K562 (cell line): ENCODE measurements around the gene RHOBTB3. TPM values are rescaled to one million over a fixed set of nuclear protein-coding genes. Genes with fewer than 3 reads are reported as not detected.

Source experiments
- CREB1 ChIP-seq, 2 experiments: sonication (generic) in 1 of 2; formaldehyde crosslinking in 1 of 2; IDR thresholded peaks; 2 replicates each; pipeline versions ENCODE4 v1.6.1 to v1.8.0; 2012 to 2022; ENCODE audit warnings: inconsistent platforms in 1 of 2, mild to moderate bottlenecking in 1 of 2, missing genetic modification reagents in 1 of 2, moderate library complexity in 1 of 2
- DNMT1 ChIP-seq: fragments of 450-650 bp; IDR thresholded peaks from 2 replicates; pipeline ENCODE4 v1.6.1; 2016; ENCODE audit warnings: antibody characterized with exemption, mild to moderate bottlenecking
- HMG20B ChIP-seq: fragments of 250-450 bp; sonication (Bioruptor Pico); IDR thresholded peaks from 2 replicates; pipeline ENCODE4 v1.5.0; 2021; ENCODE audit warnings: mild to moderate bottlenecking
- KLF6 ChIP-seq: fragments of 250-450 bp; sonication (Bioruptor Pico); IDR thresholded peaks from 2 replicates; pipeline ENCODE4 v1.4.0; 2020; ENCODE audit warnings: mild to moderate bottlenecking, moderate library complexity, borderline replicate concordance
- MAFF ChIP-seq: IDR thresholded peaks from 2 replicates; pipeline ENCODE4 v1.6.1; 2012; ENCODE audit warnings: low read length, improper control_type of control experiment
- MITF ChIP-seq: IDR thresholded peaks from 2 replicates; pipeline ENCODE4 v1.6.1; 2014; ENCODE audit warnings: antibody characterized with exemption
- MYBL2 ChIP-seq, 2 experiments: fragments of 450-650 bp in 1 of 2; sonication (generic) in 1 of 2; formaldehyde crosslinking in 1 of 2; IDR thresholded peaks; 2 replicates each; pipeline versions ENCODE4 v1.6.1 to v1.8.1; 2017 to 2022; ENCODE audit warnings: borderline replicate concordance in 1 of 2, inconsistent platforms in 1 of 2, low read depth in 1 of 2, mild to moderate bottlenecking in 1 of 2, missing genetic modification reagents in 1 of 2, moderate library complexity in 1 of 2
- NR2F6 ChIP-seq: fragments of 450-650 bp; formaldehyde crosslinking; IDR thresholded peaks from 2 replicates; pipeline ENCODE4 v1.4.0; 2020; ENCODE audit warnings: mild to moderate bottlenecking
- RAD51 ChIP-seq: fragments of 450-650 bp; IDR thresholded peaks from 2 replicates; pipeline ENCODE4 v1.7.1; 2016; ENCODE audit warnings: low read depth, mild to moderate bottlenecking, borderline replicate concordance
- SMARCE1 ChIP-seq: fragments of 450-650 bp; IDR thresholded peaks from 2 replicates; pipeline ENCODE4 v1.7.1; 2016; ENCODE audit warnings: mild to moderate bottlenecking
- TCF7L2 ChIP-seq: fragments of 150-350 bp; IDR thresholded peaks from 2 replicates; pipeline ENCODE4 v1.6.1; 2016; ENCODE audit warnings: low read depth, mild to moderate bottlenecking, low read length, moderate library complexity
- ZNF449 ChIP-seq: fragments of 250-450 bp; sonication (Bioruptor Pico); IDR thresholded peaks from 2 replicates; pipeline ENCODE4 v1.8.0; 2022; ENCODE audit warnings: moderate library complexity, mild to moderate bottlenecking, inconsistent platforms
- ZNF707 ChIP-seq: fragments of 250-450 bp; sonication (Bioruptor Pico); conservative IDR thresholded peaks from 2 replicates; pipeline ENCODE4 v1.8.0; 2022; ENCODE audit warnings: inconsistent platforms, mild to moderate bottlenecking, moderate library complexity
- ZNF76 ChIP-seq: fragments of 250-450 bp; sonication (Bioruptor Pico); IDR thresholded peaks from 2 replicates; pipeline ENCODE4 v1.4.0; 2020; ENCODE audit warnings: mild to moderate bottlenecking, moderate library complexity, borderline replicate concordance
- polyA plus RNA-seq, 8 experiments: library from polyadenylated mRNA; depleted of rRNA in 4 of 8; stranded (reverse) in 5 of 8; unstranded in 3 of 8; fragments of >200 nt; fragmentation: Nextera tagmentation in 2 of 8; fragmentation: Illumina TruSeq in 1 of 8; extraction: Ambion mirVana in 2 of 8; extraction: Trizol in 1 of 8; gene quantifications; 2 replicates each; pipeline versions ENCODE4 v1.2.1 to v1.2.3, GENCODE V29; 2011 to 2014; ENCODE audit warnings: inconsistent platforms in 1 of 8, missing spikeins in 1 of 8
- total RNA-seq, 7 experiments: library from RNA; depleted of rRNA in 6 of 7; stranded (reverse); fragments of >200 nt in 6 of 7; fragmentation: Illumina TruSeq in 2 of 7; extraction: Trizol in 2 of 7; gene quantifications; 2 replicates each; pipeline versions ENCODE4 v1.2.1 to v1.2.3, GENCODE V29; 2011 to 2021; ENCODE audit warnings: low replicate concordance in 1 of 7
- TF ChIP-seq, protein P1 (sequence below): sonication (generic); formaldehyde crosslinking; IDR thresholded peaks from 2 replicates; pipeline ENCODE4 v1.8.1; 2023; ENCODE audit warnings: mild to moderate bottlenecking, missing genetic modification reagents
- TF ChIP-seq, protein P2 (sequence below): fragments of 450-650 bp; IDR thresholded peaks from 2 replicates; pipeline ENCODE4 v1.6.1; 2018; ENCODE audit not compliant: partially characterized antibody
- TF ChIP-seq, protein P3 (sequence below): fragments of 250-450 bp; sonication (Bioruptor Pico); IDR thresholded peaks from 2 replicates; pipeline ENCODE4 v1.8.0; 2021; ENCODE audit warnings: mild to moderate bottlenecking, moderate library complexity

The RHOBTB3 gene
- total and polyA plus RNA-seq, 9 of the 15 experiments (the other 6 are each of a cell fraction or from before 2014, with no cell fraction given) = 39.7 to 143 (median 115) TPM

- TF ChIP-seq KLF6 (peak; percentile 100), DNMT1 (0 out of 2 replicates have a peak, but pooled peaks have one; percentile 52), ZNF707 (peak; percentile 91), RAD51 (peak; percentile 13; the same call in 1 of the 2 replicates), NR2F6 (peak; percentile 96), MITF (no peak), SMARCE1 (peak; percentile 63; the same call in 1 of the 2 replicates), TCF7L2 (no peak), CREB1 (IDR thresholded peaks at IDR 0.05) (no peak), CREB1 (CRISPR knock-in tag; IDR thresholded peaks at IDR 0.05) (no peak), ZNF449 (CRISPR knock-in tag) (peak; percentile 99), MYBL2 (IDR thresholded peaks at IDR 0.05; ENCODE audit: low read depth) (no peak), MYBL2 (CRISPR knock-in tag; IDR thresholded peaks at IDR 0.05; ENCODE audit: borderline replicate concordance) (no peak), ZNF76 (CRISPR knock-in tag) (peak; percentile 100), HMG20B (peak; percentile 95), MAFF (no peak)
- TF ChIP-seq, protein P1, sequence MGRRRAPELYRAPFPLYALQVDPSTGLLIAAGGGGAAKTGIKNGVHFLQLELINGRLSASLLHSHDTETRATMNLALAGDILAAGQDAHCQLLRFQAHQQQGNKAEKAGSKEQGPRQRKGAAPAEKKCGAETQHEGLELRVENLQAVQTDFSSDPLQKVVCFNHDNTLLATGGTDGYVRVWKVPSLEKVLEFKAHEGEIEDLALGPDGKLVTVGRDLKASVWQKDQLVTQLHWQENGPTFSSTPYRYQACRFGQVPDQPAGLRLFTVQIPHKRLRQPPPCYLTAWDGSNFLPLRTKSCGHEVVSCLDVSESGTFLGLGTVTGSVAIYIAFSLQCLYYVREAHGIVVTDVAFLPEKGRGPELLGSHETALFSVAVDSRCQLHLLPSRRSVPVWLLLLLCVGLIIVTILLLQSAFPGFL = no peak
- TF ChIP-seq, protein P2, sequence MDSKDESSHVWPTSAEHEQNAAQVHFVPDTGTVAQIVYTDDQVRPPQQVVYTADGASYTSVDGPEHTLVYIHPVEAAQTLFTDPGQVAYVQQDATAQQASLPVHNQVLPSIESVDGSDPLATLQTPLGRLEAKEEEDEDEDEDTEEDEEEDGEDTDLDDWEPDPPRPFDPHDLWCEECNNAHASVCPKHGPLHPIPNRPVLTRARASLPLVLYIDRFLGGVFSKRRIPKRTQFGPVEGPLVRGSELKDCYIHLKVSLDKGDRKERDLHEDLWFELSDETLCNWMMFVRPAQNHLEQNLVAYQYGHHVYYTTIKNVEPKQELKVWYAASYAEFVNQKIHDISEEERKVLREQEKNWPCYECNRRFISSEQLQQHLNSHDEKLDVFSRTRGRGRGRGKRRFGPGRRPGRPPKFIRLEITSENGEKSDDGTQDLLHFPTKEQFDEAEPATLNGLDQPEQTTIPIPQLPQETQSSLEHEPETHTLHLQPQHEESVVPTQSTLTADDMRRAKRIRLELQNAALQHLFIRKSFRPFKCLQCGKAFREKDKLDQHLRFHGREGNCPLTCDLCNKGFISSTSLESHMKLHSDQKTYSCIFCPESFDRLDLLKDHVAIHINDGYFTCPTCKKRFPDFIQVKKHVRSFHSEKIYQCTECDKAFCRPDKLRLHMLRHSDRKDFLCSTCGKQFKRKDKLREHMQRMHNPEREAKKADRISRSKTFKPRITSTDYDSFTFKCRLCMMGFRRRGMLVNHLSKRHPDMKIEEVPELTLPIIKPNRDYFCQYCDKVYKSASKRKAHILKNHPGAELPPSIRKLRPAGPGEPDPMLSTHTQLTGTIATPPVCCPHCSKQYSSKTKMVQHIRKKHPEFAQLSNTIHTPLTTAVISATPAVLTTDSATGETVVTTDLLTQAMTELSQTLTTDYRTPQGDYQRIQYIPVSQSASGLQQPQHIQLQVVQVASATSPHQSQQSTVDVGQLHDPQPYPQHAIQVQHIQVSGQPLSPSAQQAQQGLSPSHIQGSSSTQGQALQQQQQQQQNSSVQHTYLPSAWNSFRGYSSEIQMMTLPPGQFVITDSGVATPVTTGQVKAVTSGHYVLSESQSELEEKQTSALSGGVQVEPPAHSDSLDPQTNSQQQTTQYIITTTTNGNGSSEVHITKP = no peak
- TF ChIP-seq, protein P3, sequence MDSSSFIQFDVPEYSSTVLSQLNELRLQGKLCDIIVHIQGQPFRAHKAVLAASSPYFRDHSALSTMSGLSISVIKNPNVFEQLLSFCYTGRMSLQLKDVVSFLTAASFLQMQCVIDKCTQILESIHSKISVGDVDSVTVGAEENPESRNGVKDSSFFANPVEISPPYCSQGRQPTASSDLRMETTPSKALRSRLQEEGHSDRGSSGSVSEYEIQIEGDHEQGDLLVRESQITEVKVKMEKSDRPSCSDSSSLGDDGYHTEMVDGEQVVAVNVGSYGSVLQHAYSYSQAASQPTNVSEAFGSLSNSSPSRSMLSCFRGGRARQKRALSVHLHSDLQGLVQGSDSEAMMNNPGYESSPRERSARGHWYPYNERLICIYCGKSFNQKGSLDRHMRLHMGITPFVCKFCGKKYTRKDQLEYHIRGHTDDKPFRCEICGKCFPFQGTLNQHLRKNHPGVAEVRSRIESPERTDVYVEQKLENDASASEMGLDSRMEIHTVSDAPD (CRISPR knock-in tag) = peak; percentile 98
Observed at GRCh38 chr5:95728494-95729114, 2.5 kb upstream of the RHOBTB3 start (continued).
